Neutrophil (primary cell): ENCODE measurements around the gene PRDM5.

Experiments
- H3K27ac ChIP-seq: fragments of 200-600 bp; sonication (generic); 2 replicates; pipeline ENCODE4 v1.5.1; 2016; ENCODE audit warnings: mild to moderate bottlenecking, moderate library complexity
- H3K27me3 ChIP-seq: fragments of 200-600 bp; sonication (generic); 2 replicates; pipeline ENCODE4 v1.6.0; 2016; ENCODE audit warnings: mild to moderate bottlenecking
- H3K36me3 ChIP-seq: fragments of 200-600 bp; sonication (generic); 2 replicates; pipeline ENCODE4 v1.5.1; 2017
- H3K4me1 ChIP-seq, 2 experiments: fragments of 200-600 bp in 1 of 2; sonication (generic) in 1 of 2; 1 replicate in 1 of 2; 2 replicates in 1 of 2; pipeline versions ENCODE4 v1.5.1 to v1.6.1; 2013 to 2016; ENCODE audit warnings: low read depth in 1 of 2, low read length in 1 of 2, mild to moderate bottlenecking in 1 of 2, moderate library complexity in 1 of 2; ENCODE audit not compliant: control insufficient read depth in 1 of 2, insufficient read depth in 1 of 2
- H3K4me3 ChIP-seq, 2 experiments: fragments of 200-600 bp in 1 of 2; sonication (generic) in 1 of 2; 1 replicate in 1 of 2; 2 replicates in 1 of 2; pipeline ENCODE4 v1.5.1; 2013 to 2016; ENCODE audit warnings: low read depth in 1 of 2, low read length in 1 of 2, mild to moderate bottlenecking in 1 of 2, moderate library complexity in 1 of 2
- H3K9me3 ChIP-seq: fragments of 200-600 bp; sonication (generic); 2 replicates; pipeline ENCODE4 v1.5.1; 2016
- CTCF ChIP-seq: fragments of 200-600 bp; sonication (generic); IDR thresholded peaks from 2 replicates; pipeline ENCODE4 v1.5.1; 2016; ENCODE audit warnings: antibody characterized with exemption

PRDM5 gene

GRCh38 chr4:120847019-120847582 lies 75.4 kb downstream of the PRDM5 start:
- H3K4me3 ChIP-seq, result no peak overlapping the region
- no peak for TF ChIP-seq CTCF
- no peak overlapping the region for H3K27ac ChIP-seq
- H3K9me3 ChIP-seq, result no peaks in the 10 kb centered on the region
- no peaks in the 10 kb centered on the region for H3K27me3 ChIP-seq
- H3K36me3 ChIP-seq, result no peaks in the 10 kb centered on the region
- no peaks in the 10 kb centered on the region for H3K4me1 ChIP-seq

- Histone ChIP-seq H3K27me3 (no peaks in the 10 kb centered on the region), H3K27ac (no peak overlapping the region), H3K9me3 (no peaks in the 10 kb centered on the region), H3K4me3 (no peak overlapping the region), H3K4me1 (no peaks in the 10 kb centered on the region), H3K36me3 (no peaks in the 10 kb centered on the region)
- no peak for TF ChIP-seq CTCF
Measured at GRCh38 chr4:120844528-120844921, 78.0 kb downstream of the PRDM5 start.

- Histone ChIP-seq H3K9me3 (no peaks in the 10 kb centered on the region), H3K27me3 (no peaks in the 10 kb centered on the region), H3K4me1 (no peaks in the 10 kb centered on the region), H3K36me3 (no peaks in the 10 kb centered on the region), H3K27ac (no peak overlapping the region), H3K4me3 (no peak overlapping the region)
- no peak for TF ChIP-seq CTCF
Measured at GRCh38 chr4:120843849-120844527, 78.5 kb downstream of the PRDM5 start.

GRCh38 chr4:120842031-120842430 lies 80.5 kb downstream of the PRDM5 start:
- H3K9me3 ChIP-seq, result no peaks in the 10 kb centered on the region
- no peak overlapping the region for H3K27ac ChIP-seq
- no peak overlapping the region for H3K4me3 ChIP-seq
- H3K36me3 ChIP-seq, result no peaks in the 10 kb centered on the region
- no peaks in the 10 kb centered on the region for H3K4me1 ChIP-seq
- H3K27me3 ChIP-seq, result no peaks in the 10 kb centered on the region
- TF ChIP-seq CTCF, result no peak

GRCh38 chr4:120841580-120841979 lies 80.9 kb downstream of the PRDM5 start:
- no peak overlapping the region for H3K27ac ChIP-seq
- TF ChIP-seq CTCF, result no peak
- H3K27me3 ChIP-seq, result no peaks in the 10 kb centered on the region
- no peak overlapping the region for H3K4me3 ChIP-seq
- H3K9me3 ChIP-seq, result no peaks in the 10 kb centered on the region
- no peaks in the 10 kb centered on the region for H3K4me1 ChIP-seq
- no peaks in the 10 kb centered on the region for H3K36me3 ChIP-seq
